ENCODE measurements around the gene PAPPA.

DNA sequence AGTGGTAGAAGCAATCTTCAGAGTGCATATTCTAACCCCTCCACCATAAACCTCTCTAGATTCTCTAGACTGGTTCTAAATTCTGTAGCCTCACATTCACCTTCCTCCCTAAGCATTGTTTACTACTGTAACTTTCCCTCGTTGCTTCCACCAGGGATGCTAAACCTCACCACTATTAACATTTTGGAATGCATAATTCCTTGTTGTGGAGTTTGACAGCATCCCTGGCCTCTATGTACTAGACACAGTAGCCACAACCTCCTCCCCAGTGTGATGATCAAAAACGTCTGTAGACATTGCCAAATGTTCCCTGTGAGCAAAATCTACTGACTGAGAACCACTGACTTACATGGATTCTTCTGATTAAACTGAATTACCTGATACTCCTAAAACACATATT is 18.6 kb downstream of the PAPPA start:
- no peak for TF ChIP-seq CTCF (IDR thresholded peaks at IDR 0.05; ENCODE audit: low read depth, low read length)
- TF ChIP-seq POLR2A (IDR thresholded peaks at IDR 0.05; ENCODE audit: extremely low read depth, insufficient read length): no peak
- TF ChIP-seq, protein P1, sequence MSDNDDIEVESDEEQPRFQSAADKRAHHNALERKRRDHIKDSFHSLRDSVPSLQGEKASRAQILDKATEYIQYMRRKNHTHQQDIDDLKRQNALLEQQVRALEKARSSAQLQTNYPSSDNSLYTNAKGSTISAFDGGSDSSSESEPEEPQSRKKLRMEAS (IDR thresholded peaks at IDR 0.05; ENCODE audit: low read depth, low read length): no peak
